H1 (cell line): ENCODE results near the gene PLEKHA5. TPM values are rescaled to one million over a fixed set of nuclear protein-coding genes. Genes with fewer than 3 reads are reported as not detected.

Experiments used
- CHD2 ChIP-seq: IDR thresholded peaks from 2 replicates; pipeline ENCODE4 v1.6.1; 2012; ENCODE audit warnings: low read length, improper control_type of control experiment
- JUN ChIP-seq: IDR thresholded peaks from 2 replicates; pipeline ENCODE4 v1.6.1; 2011; ENCODE audit warnings: low read depth, mild to moderate bottlenecking, improper control_type of control experiment, low read length
- NRF1 ChIP-seq: IDR thresholded peaks from 2 replicates; pipeline ENCODE4 v1.6.1; 2011; ENCODE audit warnings: mild to moderate bottlenecking, low read depth, low read length, improper control_type of control experiment
- RBBP5 ChIP-seq: IDR thresholded peaks from 2 replicates; pipeline ENCODE4 v1.7.1; 2012; ENCODE audit warnings: low read depth, mild to moderate bottlenecking, inconsistent platforms, low read length, moderate library complexity, borderline replicate concordance
- polyA plus RNA-seq, 7 experiments: library from polyadenylated mRNA; depleted of rRNA in 3 of 7; stranded (reverse) in 5 of 7; unstranded in 2 of 7; fragments of >200 nt in 5 of 7; fragments of 200-250 nt in 2 of 7; gene quantifications; 1 replicate in 5 of 7; 2 replicates in 1 of 7; 4 replicates in 1 of 7; pipeline versions ENCODE4 v1.2.1 to v1.2.3, GENCODE V29; 2011 to 2013; ENCODE audit warnings: missing spikeins in 2 of 7, mixed read lengths in 2 of 7
- total RNA-seq: library from RNA; stranded (reverse); fragmentation: NEBNext Ultra II Directional; extraction: Animal tissue kit (Norgen Biotek cat#: 25700); gene quantifications from 2 replicates; pipeline ENCODE4 v1.2.1, GENCODE V29; 2021
- TF ChIP-seq, protein P1 (sequence below): fragments of 300-600 bp; sonication (generic); IDR thresholded peaks from 2 replicates; pipeline ENCODE4 v1.7.1; 2012; ENCODE audit warnings: low read length, moderate library complexity, mild to moderate bottlenecking, inconsistent platforms; ENCODE audit not compliant: insufficient replicate concordance

The PLEKHA5 gene
- total and polyA plus RNA-seq, 2 of the 8 experiments (the other 6 are each of a cell fraction or from before 2014, with no cell fraction given): 17.2 to 66.1 TPM

DNA sequence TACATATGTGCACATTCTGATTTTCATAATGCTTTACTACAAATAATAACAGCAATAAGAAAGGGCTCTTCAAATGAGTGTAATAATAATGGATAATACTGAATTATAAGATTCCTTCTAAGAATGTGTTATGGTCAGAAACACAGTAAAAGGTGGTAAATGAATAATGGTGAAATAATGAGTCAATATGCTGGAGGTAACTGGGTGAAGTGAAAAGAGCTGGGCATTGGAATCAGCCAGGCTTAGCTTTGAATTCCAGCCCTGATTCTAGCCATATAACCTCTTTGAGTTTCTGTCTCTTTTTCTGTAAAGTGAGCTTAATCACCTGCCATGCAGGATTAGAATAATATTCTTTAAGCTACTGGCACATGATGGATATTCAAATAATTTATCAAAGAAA is 39.1 kb downstream of the PLEKHA5 start (continued):
- TF ChIP-seq, protein P1, sequence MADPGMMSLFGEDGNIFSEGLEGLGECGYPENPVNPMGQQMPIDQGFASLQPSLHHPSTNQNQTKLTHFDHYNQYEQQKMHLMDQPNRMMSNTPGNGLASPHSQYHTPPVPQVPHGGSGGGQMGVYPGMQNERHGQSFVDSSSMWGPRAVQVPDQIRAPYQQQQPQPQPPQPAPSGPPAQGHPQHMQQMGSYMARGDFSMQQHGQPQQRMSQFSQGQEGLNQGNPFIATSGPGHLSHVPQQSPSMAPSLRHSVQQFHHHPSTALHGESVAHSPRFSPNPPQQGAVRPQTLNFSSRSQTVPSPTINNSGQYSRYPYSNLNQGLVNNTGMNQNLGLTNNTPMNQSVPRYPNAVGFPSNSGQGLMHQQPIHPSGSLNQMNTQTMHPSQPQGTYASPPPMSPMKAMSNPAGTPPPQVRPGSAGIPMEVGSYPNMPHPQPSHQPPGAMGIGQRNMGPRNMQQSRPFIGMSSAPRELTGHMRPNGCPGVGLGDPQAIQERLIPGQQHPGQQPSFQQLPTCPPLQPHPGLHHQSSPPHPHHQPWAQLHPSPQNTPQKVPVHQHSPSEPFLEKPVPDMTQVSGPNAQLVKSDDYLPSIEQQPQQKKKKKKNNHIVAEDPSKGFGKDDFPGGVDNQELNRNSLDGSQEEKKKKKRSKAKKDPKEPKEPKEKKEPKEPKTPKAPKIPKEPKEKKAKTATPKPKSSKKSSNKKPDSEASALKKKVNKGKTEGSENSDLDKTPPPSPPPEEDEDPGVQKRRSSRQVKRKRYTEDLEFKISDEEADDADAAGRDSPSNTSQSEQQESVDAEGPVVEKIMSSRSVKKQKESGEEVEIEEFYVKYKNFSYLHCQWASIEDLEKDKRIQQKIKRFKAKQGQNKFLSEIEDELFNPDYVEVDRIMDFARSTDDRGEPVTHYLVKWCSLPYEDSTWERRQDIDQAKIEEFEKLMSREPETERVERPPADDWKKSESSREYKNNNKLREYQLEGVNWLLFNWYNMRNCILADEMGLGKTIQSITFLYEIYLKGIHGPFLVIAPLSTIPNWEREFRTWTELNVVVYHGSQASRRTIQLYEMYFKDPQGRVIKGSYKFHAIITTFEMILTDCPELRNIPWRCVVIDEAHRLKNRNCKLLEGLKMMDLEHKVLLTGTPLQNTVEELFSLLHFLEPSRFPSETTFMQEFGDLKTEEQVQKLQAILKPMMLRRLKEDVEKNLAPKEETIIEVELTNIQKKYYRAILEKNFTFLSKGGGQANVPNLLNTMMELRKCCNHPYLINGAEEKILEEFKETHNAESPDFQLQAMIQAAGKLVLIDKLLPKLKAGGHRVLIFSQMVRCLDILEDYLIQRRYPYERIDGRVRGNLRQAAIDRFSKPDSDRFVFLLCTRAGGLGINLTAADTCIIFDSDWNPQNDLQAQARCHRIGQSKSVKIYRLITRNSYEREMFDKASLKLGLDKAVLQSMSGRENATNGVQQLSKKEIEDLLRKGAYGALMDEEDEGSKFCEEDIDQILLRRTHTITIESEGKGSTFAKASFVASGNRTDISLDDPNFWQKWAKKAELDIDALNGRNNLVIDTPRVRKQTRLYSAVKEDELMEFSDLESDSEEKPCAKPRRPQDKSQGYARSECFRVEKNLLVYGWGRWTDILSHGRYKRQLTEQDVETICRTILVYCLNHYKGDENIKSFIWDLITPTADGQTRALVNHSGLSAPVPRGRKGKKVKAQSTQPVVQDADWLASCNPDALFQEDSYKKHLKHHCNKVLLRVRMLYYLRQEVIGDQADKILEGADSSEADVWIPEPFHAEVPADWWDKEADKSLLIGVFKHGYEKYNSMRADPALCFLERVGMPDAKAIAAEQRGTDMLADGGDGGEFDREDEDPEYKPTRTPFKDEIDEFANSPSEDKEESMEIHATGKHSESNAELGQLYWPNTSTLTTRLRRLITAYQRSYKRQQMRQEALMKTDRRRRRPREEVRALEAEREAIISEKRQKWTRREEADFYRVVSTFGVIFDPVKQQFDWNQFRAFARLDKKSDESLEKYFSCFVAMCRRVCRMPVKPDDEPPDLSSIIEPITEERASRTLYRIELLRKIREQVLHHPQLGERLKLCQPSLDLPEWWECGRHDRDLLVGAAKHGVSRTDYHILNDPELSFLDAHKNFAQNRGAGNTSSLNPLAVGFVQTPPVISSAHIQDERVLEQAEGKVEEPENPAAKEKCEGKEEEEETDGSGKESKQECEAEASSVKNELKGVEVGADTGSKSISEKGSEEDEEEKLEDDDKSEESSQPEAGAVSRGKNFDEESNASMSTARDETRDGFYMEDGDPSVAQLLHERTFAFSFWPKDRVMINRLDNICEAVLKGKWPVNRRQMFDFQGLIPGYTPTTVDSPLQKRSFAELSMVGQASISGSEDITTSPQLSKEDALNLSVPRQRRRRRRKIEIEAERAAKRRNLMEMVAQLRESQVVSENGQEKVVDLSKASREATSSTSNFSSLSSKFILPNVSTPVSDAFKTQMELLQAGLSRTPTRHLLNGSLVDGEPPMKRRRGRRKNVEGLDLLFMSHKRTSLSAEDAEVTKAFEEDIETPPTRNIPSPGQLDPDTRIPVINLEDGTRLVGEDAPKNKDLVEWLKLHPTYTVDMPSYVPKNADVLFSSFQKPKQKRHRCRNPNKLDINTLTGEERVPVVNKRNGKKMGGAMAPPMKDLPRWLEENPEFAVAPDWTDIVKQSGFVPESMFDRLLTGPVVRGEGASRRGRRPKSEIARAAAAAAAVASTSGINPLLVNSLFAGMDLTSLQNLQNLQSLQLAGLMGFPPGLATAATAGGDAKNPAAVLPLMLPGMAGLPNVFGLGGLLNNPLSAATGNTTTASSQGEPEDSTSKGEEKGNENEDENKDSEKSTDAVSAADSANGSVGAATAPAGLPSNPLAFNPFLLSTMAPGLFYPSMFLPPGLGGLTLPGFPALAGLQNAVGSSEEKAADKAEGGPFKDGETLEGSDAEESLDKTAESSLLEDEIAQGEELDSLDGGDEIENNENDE: no peak
- TF ChIP-seq RBBP5 (no peak), JUN (no peak), NRF1 (no peak), CHD2 (no peak)
